GM18861 (cell line): Measurements from ENCODE around the gene OGFOD2.

Experiments
- ATAC-seq: cut with Tn5 transposase; IDR thresholded peaks from one replicate; pipeline ENCODE4 v1.9.1; 2021; ENCODE audit not compliant: unreplicated experiment

Gene OGFOD2

GRCh38 chr12:122988036-122988435 is 13.0 kb downstream of the OGFOD2 start:
- no peak for ATAC-seq

GRCh38 chr12:122988612-122989212 is 13.7 kb downstream of the OGFOD2 start:
- ATAC-seq, result no peak

GRCh38 chr12:122989225-122989839 is 14.3 kb downstream of the OGFOD2 start:
- no peak for ATAC-seq

- no peak for ATAC-seq
These were observed 14.9 kb downstream of the OGFOD2 start for GRCh38 chr12:122989874-122990419.

- no peak for ATAC-seq
These were observed 15.5 kb downstream of the OGFOD2 start for GRCh38 chr12:122990561-122990960.

GRCh38 chr12:122990961-122991622 is 16.0 kb downstream of the OGFOD2 start:
- ATAC-seq, result no peak

GRCh38 chr12:122991623-122992275 is 16.7 kb downstream of the OGFOD2 start:
- no peak for ATAC-seq

- ATAC-seq, result no peak
These were observed 17.3 kb downstream of the OGFOD2 start for GRCh38 chr12:122992386-122992785.

- no peak for ATAC-seq
These were observed 19.2 kb downstream of the OGFOD2 start for GRCh38 chr12:122994140-122994675.

GRCh38 chr12:122994781-122995502 is 19.9 kb downstream of the OGFOD2 start:
- ATAC-seq, result no peak

GRCh38 chr12:122995503-122996187 is 20.6 kb downstream of the OGFOD2 start:
- ATAC-seq, result no peak

GRCh38 chr12:122996188-122996601 is 21.2 kb downstream of the OGFOD2 start:
- no peak for ATAC-seq

- ATAC-seq, result no peak
These were observed 21.7 kb downstream of the OGFOD2 start for GRCh38 chr12:122996621-122997342.

- no peak for ATAC-seq
These were observed 22.6 kb downstream of the OGFOD2 start for GRCh38 chr12:122997343-122998250.

- ATAC-seq, result no peak
These were observed 23.3 kb downstream of the OGFOD2 start for GRCh38 chr12:122998316-122998715.

GRCh38 chr12:122999196-122999946 is 24.3 kb downstream of the OGFOD2 start:
- no peak for ATAC-seq

- ATAC-seq, result no peak
These were observed 25.0 kb downstream of the OGFOD2 start for GRCh38 chr12:122999986-123000420.

- no peak for ATAC-seq
These were observed 25.5 kb downstream of the OGFOD2 start for GRCh38 chr12:123000578-123000977.
